GM23338 (cell line): ENCODE measurements around the gene TUBA1C. TPM values are rescaled to one million over a fixed set of nuclear protein-coding genes. Genes with fewer than 3 reads are reported as not detected.

ENCODE experiments used
- ATAC-seq: fragments of 200-7000 bp; cut with Tn5 transposase; 3 replicates; pipeline ENCODE4 v1.9.1; 2020
- DNase-seq: peaks from one replicate; pipeline ENCODE4 v3.0.0-alpha.2; 2015; ENCODE audit warnings: low spot score
- H2AFZ ChIP-seq: fragments of 200-600 bp; sonication (generic); 2 replicates; pipeline ENCODE4 v1.8.0; 2016; ENCODE audit warnings: antibody characterized with exemption, mild to moderate bottlenecking, moderate library complexity
- H3F3A ChIP-seq: fragments of 200-600 bp; sonication (generic); replicated peaks from 2 replicates; pipeline ENCODE4 v1.8.0; 2017; ENCODE audit warnings: antibody characterized with exemption, mixed run types, low read depth
- H3K27ac ChIP-seq: fragments of 200-600 bp; sonication (generic); 2 replicates; pipeline ENCODE4 v1.6.1; 2016; ENCODE audit warnings: low read depth
- H3K27me3 ChIP-seq: fragments of 200-600 bp; sonication (generic); 2 replicates; pipeline ENCODE4 v1.8.0; 2016; ENCODE audit warnings: mild to moderate bottlenecking, mixed run types, moderate library complexity; ENCODE audit not compliant: insufficient read depth
- H3K36me3 ChIP-seq: fragments of 200-600 bp; sonication (generic); 2 replicates; pipeline ENCODE4 v1.8.0; 2016; ENCODE audit warnings: mild to moderate bottlenecking; ENCODE audit not compliant: insufficient read depth
- H3K4me1 ChIP-seq: fragments of 200-600 bp; sonication (generic); 2 replicates; pipeline ENCODE4 v1.8.0; 2016; ENCODE audit warnings: mild to moderate bottlenecking, moderate library complexity; ENCODE audit not compliant: insufficient read depth
- H3K4me2 ChIP-seq: fragments of 200-600 bp; sonication (generic); 2 replicates; pipeline ENCODE4 v1.7.1; 2017; ENCODE audit warnings: mixed run types
- H3K4me3 ChIP-seq: fragments of 200-600 bp; sonication (generic); 2 replicates; pipeline ENCODE4 v1.6.1; 2016; ENCODE audit warnings: mixed run types
- H3K79me2 ChIP-seq: fragments of 200-600 bp; sonication (generic); replicated peaks from 2 replicates; pipeline ENCODE4 v1.8.0; 2017; ENCODE audit warnings: mild to moderate bottlenecking; ENCODE audit not compliant: insufficient read depth
- H3K9me2 ChIP-seq: fragments of 200-600 bp; sonication (generic); 2 replicates; pipeline ENCODE4 v1.8.0; 2017; ENCODE audit not compliant: insufficient read depth
- H4K20me1 ChIP-seq: fragments of 200-600 bp; sonication (generic); replicated peaks from 2 replicates; pipeline ENCODE4 v1.8.0; 2017; ENCODE audit warnings: mild to moderate bottlenecking; ENCODE audit not compliant: insufficient read depth
- H3K27ac Mint-ChIP-seq: 2 replicates; pipeline ENCODE4 v1.8.0; 2020; ENCODE audit warnings: inconsistent platforms, mild to moderate bottlenecking, moderate library complexity, mixed read lengths
- H3K27me3 Mint-ChIP-seq: 3 replicates; pipeline ENCODE4 v1.8.0; 2022; ENCODE audit warnings: low read depth, mild to moderate bottlenecking, moderate library complexity, mixed read lengths, inconsistent platforms; ENCODE audit not compliant: insufficient read depth, poor library complexity
- H3K36me3 Mint-ChIP-seq: 3 replicates; pipeline ENCODE4 v1.8.0; 2021; ENCODE audit warnings: low read depth, mild to moderate bottlenecking, inconsistent platforms, moderate library complexity, mixed read lengths
- H3K4me1 Mint-ChIP-seq: 3 replicates; pipeline ENCODE4 v1.8.0; 2020; ENCODE audit warnings: mild to moderate bottlenecking, inconsistent platforms, mixed read lengths
- H3K4me3 Mint-ChIP-seq: 3 replicates; pipeline ENCODE4 v1.8.0; 2021; ENCODE audit warnings: moderate library complexity, mild to moderate bottlenecking, inconsistent platforms, mixed read lengths
- H3K9me3 Mint-ChIP-seq: 3 replicates; pipeline ENCODE4 v1.8.0; 2020; ENCODE audit warnings: moderate library complexity, mild to moderate bottlenecking, inconsistent platforms, mixed read lengths
- CREB1 ChIP-seq: fragments of 250-450 bp; sonication (Bioruptor Pico); IDR thresholded peaks from 2 replicates; pipeline ENCODE4 v1.5.0; 2020; ENCODE audit warnings: low read depth, mild to moderate bottlenecking, moderate library complexity
- CTCF ChIP-seq, 2 experiments: fragments of 200-600 bp in 1 of 2; sonication (generic) in 1 of 2; conservative IDR thresholded peaks; 2 replicates each; pipeline versions ENCODE4 v1.5.1 to v1.6.1; 2016 to 2017; ENCODE audit warnings: antibody characterized with exemption in 2 of 2, low read depth in 2 of 2, mild to moderate bottlenecking in 2 of 2, moderate library complexity in 1 of 2
- ETS1 ChIP-seq: IDR thresholded peaks from 2 replicates; pipeline ENCODE4 v1.6.1; 2016; ENCODE audit warnings: antibody characterized with exemption
- EZH2 ChIP-seq: fragments of 200-600 bp; sonication (generic); IDR thresholded peaks from one replicate; pipeline ENCODE4 v1.8.0; 2017; ENCODE audit warnings: antibody characterized with exemption, mild to moderate bottlenecking, low read depth; ENCODE audit not compliant: unreplicated experiment
- EZH2phosphoT487 ChIP-seq: fragments of 200-600 bp; sonication (generic); IDR thresholded peaks from one replicate; pipeline ENCODE4 v1.8.1; 2018; ENCODE audit warnings: antibody characterized with exemption; ENCODE audit not compliant: unreplicated experiment
- JUNB ChIP-seq: IDR thresholded peaks from one replicate; pipeline ENCODE4 v1.6.1; 2016; ENCODE audit warnings: antibody characterized with exemption; ENCODE audit not compliant: unreplicated experiment
- NANOG ChIP-seq: IDR thresholded peaks from 2 replicates; pipeline ENCODE4 v1.6.1; 2016; ENCODE audit warnings: antibody characterized with exemption, borderline replicate concordance
- POLR2AphosphoS5 ChIP-seq: IDR thresholded peaks from 2 replicates; pipeline ENCODE4 v1.6.1; 2016; ENCODE audit warnings: antibody characterized with exemption, low read depth
- REST ChIP-seq: IDR thresholded peaks from one replicate; pipeline ENCODE4 v1.6.1; 2018; ENCODE audit warnings: antibody characterized with exemption; ENCODE audit not compliant: unreplicated experiment
- STAT1 ChIP-seq: IDR thresholded peaks from one replicate; pipeline ENCODE4 v1.6.1; 2016; ENCODE audit warnings: antibody characterized with exemption; ENCODE audit not compliant: unreplicated experiment
- ZNF114 ChIP-seq: fragments of 250-450 bp; sonication (Bioruptor Pico); IDR thresholded peaks from 2 replicates; pipeline ENCODE4 v1.5.0; 2020; ENCODE audit warnings: mild to moderate bottlenecking, moderate library complexity
- ZNF331 ChIP-seq: fragments of 250-450 bp; sonication (Bioruptor Pico); IDR thresholded peaks from 2 replicates; pipeline ENCODE4 v1.5.0; 2020; ENCODE audit warnings: low read depth, mild to moderate bottlenecking, moderate library complexity
- ZNF462 ChIP-seq: fragments of 250-450 bp; sonication (Bioruptor Pico); IDR thresholded peaks from 2 replicates; pipeline ENCODE4 v1.5.0; 2020; ENCODE audit warnings: mild to moderate bottlenecking, moderate library complexity
- polyA plus RNA-seq: library from polyadenylated mRNA; unstranded; fragments of >200 nt; fragmentation: Nextera tagmentation; extraction: Ambion mirVana; gene quantifications from 2 replicates; pipeline ENCODE4 v1.2.1, GENCODE V29; 2016
- total RNA-seq: library from RNA; depleted of rRNA; stranded (reverse); fragments of >200 nt; shearing (Covaris generic); gene quantifications from 2 replicates; pipeline ENCODE4 v1.2.3, GENCODE V29; 2014

Gene TUBA1C
- total and polyA plus RNA-seq, 2 experiments from 2014 or later = 191 to 728 TPM

GRCh38 chr12:49236423-49236822 lies 28.5 kb upstream of the TUBA1C start:
- H3K79me2 ChIP-seq = no peaks in the 10 kb centered on the region
- H3K36me3 ChIP-seq = no peaks in the 10 kb centered on the region
- H3K36me3 Mint-ChIP-seq = no peaks in the 10 kb centered on the region
- no peaks in the 10 kb centered on the region; the same call in 2 of the 3 replicates for H3K9me3 Mint-ChIP-seq
- H3K9me2 ChIP-seq = no peaks in the 10 kb centered on the region
- H3K27me3 ChIP-seq = no peaks in the 10 kb centered on the region
- peaks cover 21% of the 10 kb centered on the region for H3K4me1 ChIP-seq
- no peak overlapping the region for H3K4me2 ChIP-seq
- H3K4me1 Mint-ChIP-seq = peaks cover 28% of the 10 kb centered on the region
- H3K4me3 ChIP-seq = no peak overlapping the region
- ATAC-seq = no peak
- H3K27me3 Mint-ChIP-seq = peaks cover 19% of the 10 kb centered on the region
- H3K27ac ChIP-seq = no peak overlapping the region
- H4K20me1 ChIP-seq = no peaks in the 10 kb centered on the region
- peaks cover 3% of the 10 kb centered on the region; the same call in 1 of the 2 replicates for H3F3A ChIP-seq
- no peak for DNase-seq
- TF ChIP-seq ZNF462 (CRISPR knock-in tag) (no peak), ETS1 (no peak), CTCF (conservative IDR thresholded peaks at IDR 0.05; ENCODE audit: low read depth in 2 of 2) (no peak), CREB1 (CRISPR knock-in tag) (no peak), JUNB (no peak), EZH2phosphoT487 (no peak), NANOG (no peak), STAT1 (no peak), POLR2AphosphoS5 (no peak), ZNF331 (no peak), ZNF114 (CRISPR knock-in tag) (no peak), EZH2 (no peak), REST (no peak)
- H3K4me3 Mint-ChIP-seq = no peak overlapping the region
- H3K27ac Mint-ChIP-seq = no peak overlapping the region
- H2AFZ ChIP-seq = no peak overlapping the region
